HG03521 (cell line): Measurements from ENCODE around the gene RNPEP.
A peak's percentile ranks its signal among the peaks of the same experiment; 100 is the strongest.
"Not testable (repeated sequence)": the region's sequence is repeated elsewhere in the genome, so short reads cannot be mapped to it uniquely, and the experiment has no call there.

ENCODE experiments used
- ATAC-seq: cut with Tn5 transposase; IDR thresholded peaks from one replicate; pipeline ENCODE4 v1.9.1; 2021; ENCODE audit warnings: mild to moderate bottlenecking, moderate library complexity; ENCODE audit not compliant: unreplicated experiment

RNPEP gene

GRCh38 chr1:201982623-201983379, at the start of gene RNPEP:
Gene RNPEP, plus strand, starts transcription at chr1:201982648. Its CDS starts 19 bp downstream, at chr1:201982667.
- peak; percentile 70 for ATAC-seq

GRCh38 chr1:201933840-201934430, 48.5 kb upstream of the RNPEP start:
- ATAC-seq = no peak

GRCh38 chr1:201937624-201938213, 44.7 kb upstream of the RNPEP start:
- ATAC-seq = no peak

- no peak for ATAC-seq
These were observed 43.9 kb upstream of the RNPEP start for GRCh38 chr1:201938440-201939035.

GRCh38 chr1:201939148-201939547, 43.3 kb upstream of the RNPEP start:
- no peak for ATAC-seq

- no peak for ATAC-seq
These were observed 42.9 kb upstream of the RNPEP start for GRCh38 chr1:201939574-201939973.

- ATAC-seq = not testable (repeated sequence)
These were observed 42.1 kb upstream of the RNPEP start for GRCh38 chr1:201940316-201940715.

GRCh38 chr1:201941420-201942128, 40.9 kb upstream of the RNPEP start:
- ATAC-seq = no peak

GRCh38 chr1:201942129-201942495, 40.3 kb upstream of the RNPEP start:
- ATAC-seq = no peak

GRCh38 chr1:201944002-201944401, 38.4 kb upstream of the RNPEP start:
- ATAC-seq = no peak

- ATAC-seq = no peak
These were observed 37.8 kb upstream of the RNPEP start for GRCh38 chr1:201944639-201945038.

- no peak for ATAC-seq
These were observed 37.3 kb upstream of the RNPEP start for GRCh38 chr1:201945157-201945556.

GRCh38 chr1:201945863-201946223, 36.6 kb upstream of the RNPEP start:
- no peak for ATAC-seq

GRCh38 chr1:201946224-201946908, 36.1 kb upstream of the RNPEP start, which contains the start of gene LMOD1:
Gene LMOD1, minus strand, starts transcription at chr1:201946548. Its CDS starts 208 bp downstream, at chr1:201946340.
- ATAC-seq = no peak

- no peak for ATAC-seq
These were observed 34.8 kb upstream of the RNPEP start for GRCh38 chr1:201947697-201948008.

- ATAC-seq = no peak
These were observed 33.0 kb upstream of the RNPEP start for GRCh38 chr1:201949491-201949890.

GRCh38 chr1:201954263-201955008, 28.0 kb upstream of the RNPEP start:
- no peak for ATAC-seq

- peak; percentile 100 for ATAC-seq
These were observed 27.3 kb upstream of the RNPEP start, which contains the start of gene TIMM17A for GRCh38 chr1:201955009-201955728. Gene TIMM17A, plus strand, starts transcription at chr1:201955503. Its CDS starts 24 bp downstream, at chr1:201955527.

GRCh38 chr1:201955729-201956143, 26.7 kb upstream of the RNPEP start:
- ATAC-seq = no peak
